GM12891 (cell line): Measurements from ENCODE around the gene DPH2.

ENCODE experiments used
- POLR2A ChIP-seq: IDR thresholded peaks from 2 replicates; pipeline ENCODE4 v1.6.1; 2011; ENCODE audit warnings: low read depth, low read length, control low read depth
- TAF1 ChIP-seq: IDR thresholded peaks from 2 replicates; pipeline ENCODE4 v1.6.1; 2011; ENCODE audit warnings: low read depth, low read length, control low read depth

GRCh38 chr1:43993206-43993914, 23.6 kb downstream of the DPH2 start:
- TF ChIP-seq POLR2A (no peak), TAF1 (no peak)
